Peyer's patch (tissue), 4 donors: ENCODE data around the gene DTX3L.

Source experiments
- POLR2A ChIP-seq, 2 donors: fragments of 450-650 bp; IDR thresholded peaks; one replicate each; pipeline ENCODE4 v1.5.1; 2017; ENCODE audit warnings: antibody characterized with exemption in 2 of 2, mild to moderate bottlenecking in 2 of 2, moderate library complexity in 2 of 2
- TF ChIP-seq, protein P1 (sequence below), 6 experiments: fragments of 450-650 bp in 4 of 6; fragments of 200-600 bp in 2 of 6; sonication (generic) in 1 of 6; IDR thresholded peaks; one replicate each; pipeline ENCODE4 v1.5.1; 2017 to 2019; ENCODE audit warnings: antibody characterized with exemption in 6 of 6, mild to moderate bottlenecking in 3 of 6, moderate library complexity in 1 of 6

DNA sequence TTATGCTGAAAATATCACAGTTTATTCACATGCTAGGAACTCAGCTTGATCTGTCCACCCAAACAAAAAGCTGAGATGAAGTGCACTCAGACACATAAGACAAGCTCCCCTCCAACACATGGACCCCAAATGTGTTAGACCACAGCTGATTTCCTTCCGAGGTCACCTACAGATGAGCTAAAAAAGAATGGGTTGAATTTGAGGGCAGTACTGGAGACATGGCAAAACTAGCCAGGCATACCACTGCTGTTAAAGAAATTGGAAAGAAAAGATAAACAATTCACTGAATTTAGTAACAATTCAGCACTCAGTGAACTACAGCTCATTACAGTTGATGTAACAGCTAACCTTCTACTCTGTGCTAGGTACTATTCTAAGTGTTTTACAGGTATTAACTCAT is 15.5 kb upstream of the DTX3L start:
- TF ChIP-seq, protein P1, sequence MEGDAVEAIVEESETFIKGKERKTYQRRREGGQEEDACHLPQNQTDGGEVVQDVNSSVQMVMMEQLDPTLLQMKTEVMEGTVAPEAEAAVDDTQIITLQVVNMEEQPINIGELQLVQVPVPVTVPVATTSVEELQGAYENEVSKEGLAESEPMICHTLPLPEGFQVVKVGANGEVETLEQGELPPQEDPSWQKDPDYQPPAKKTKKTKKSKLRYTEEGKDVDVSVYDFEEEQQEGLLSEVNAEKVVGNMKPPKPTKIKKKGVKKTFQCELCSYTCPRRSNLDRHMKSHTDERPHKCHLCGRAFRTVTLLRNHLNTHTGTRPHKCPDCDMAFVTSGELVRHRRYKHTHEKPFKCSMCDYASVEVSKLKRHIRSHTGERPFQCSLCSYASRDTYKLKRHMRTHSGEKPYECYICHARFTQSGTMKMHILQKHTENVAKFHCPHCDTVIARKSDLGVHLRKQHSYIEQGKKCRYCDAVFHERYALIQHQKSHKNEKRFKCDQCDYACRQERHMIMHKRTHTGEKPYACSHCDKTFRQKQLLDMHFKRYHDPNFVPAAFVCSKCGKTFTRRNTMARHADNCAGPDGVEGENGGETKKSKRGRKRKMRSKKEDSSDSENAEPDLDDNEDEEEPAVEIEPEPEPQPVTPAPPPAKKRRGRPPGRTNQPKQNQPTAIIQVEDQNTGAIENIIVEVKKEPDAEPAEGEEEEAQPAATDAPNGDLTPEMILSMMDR (IDR thresholded peaks at IDR 0.05), result no peak
- no peak for TF ChIP-seq POLR2A (IDR thresholded peaks at IDR 0.05)
